Measurements from ENCODE around the gene PPFIA2.

Gene PPFIA2

DNA sequence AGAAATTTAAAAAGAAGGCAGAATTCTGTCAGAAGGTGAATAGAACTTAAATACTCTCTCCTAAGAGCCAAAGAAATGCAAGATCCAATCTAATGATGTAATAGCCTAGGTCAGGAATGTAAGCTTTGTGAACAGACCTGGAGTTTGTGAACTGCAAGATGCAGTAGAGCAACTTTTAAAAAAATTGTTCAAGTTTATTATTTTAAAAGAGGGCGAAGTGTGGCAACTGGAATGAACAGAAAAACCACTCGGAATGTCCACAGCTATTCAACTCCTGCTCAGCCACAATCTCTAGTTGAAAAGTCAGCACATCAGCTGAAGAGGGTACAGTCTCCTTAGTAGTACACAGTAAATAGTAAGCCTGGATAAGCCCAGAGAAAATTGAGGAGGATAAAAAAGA lies 228.8 kb downstream of the PPFIA2 start:
- TF ChIP-seq FOXP2 (optimal IDR thresholded peaks at IDR 0.05; ENCODE audit: borderline replicate concordance, extremely low read depth, extremely low read length, insufficient read depth): no peak
- TF ChIP-seq, protein P1, sequence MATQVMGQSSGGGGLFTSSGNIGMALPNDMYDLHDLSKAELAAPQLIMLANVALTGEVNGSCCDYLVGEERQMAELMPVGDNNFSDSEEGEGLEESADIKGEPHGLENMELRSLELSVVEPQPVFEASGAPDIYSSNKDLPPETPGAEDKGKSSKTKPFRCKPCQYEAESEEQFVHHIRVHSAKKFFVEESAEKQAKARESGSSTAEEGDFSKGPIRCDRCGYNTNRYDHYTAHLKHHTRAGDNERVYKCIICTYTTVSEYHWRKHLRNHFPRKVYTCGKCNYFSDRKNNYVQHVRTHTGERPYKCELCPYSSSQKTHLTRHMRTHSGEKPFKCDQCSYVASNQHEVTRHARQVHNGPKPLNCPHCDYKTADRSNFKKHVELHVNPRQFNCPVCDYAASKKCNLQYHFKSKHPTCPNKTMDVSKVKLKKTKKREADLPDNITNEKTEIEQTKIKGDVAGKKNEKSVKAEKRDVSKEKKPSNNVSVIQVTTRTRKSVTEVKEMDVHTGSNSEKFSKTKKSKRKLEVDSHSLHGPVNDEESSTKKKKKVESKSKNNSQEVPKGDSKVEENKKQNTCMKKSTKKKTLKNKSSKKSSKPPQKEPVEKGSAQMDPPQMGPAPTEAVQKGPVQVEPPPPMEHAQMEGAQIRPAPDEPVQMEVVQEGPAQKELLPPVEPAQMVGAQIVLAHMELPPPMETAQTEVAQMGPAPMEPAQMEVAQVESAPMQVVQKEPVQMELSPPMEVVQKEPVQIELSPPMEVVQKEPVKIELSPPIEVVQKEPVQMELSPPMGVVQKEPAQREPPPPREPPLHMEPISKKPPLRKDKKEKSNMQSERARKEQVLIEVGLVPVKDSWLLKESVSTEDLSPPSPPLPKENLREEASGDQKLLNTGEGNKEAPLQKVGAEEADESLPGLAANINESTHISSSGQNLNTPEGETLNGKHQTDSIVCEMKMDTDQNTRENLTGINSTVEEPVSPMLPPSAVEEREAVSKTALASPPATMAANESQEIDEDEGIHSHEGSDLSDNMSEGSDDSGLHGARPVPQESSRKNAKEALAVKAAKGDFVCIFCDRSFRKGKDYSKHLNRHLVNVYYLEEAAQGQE (IDR thresholded peaks at IDR 0.05; ENCODE audit: insufficient read depth in 1 of 2, low read depth in 2 of 2, low read length in 2 of 2): no peak
- no peak for TF ChIP-seq TAF1 (IDR thresholded peaks at IDR 0.05; ENCODE audit: borderline replicate concordance, insufficient read depth, low read length)
- TF ChIP-seq SIN3A (IDR thresholded peaks at IDR 0.05; ENCODE audit: borderline replicate concordance, insufficient read depth, low read length): no peak
- TF ChIP-seq POLR2AphosphoS5 (IDR thresholded peaks at IDR 0.05; ENCODE audit: low read depth, low read length): no peak

DNA sequence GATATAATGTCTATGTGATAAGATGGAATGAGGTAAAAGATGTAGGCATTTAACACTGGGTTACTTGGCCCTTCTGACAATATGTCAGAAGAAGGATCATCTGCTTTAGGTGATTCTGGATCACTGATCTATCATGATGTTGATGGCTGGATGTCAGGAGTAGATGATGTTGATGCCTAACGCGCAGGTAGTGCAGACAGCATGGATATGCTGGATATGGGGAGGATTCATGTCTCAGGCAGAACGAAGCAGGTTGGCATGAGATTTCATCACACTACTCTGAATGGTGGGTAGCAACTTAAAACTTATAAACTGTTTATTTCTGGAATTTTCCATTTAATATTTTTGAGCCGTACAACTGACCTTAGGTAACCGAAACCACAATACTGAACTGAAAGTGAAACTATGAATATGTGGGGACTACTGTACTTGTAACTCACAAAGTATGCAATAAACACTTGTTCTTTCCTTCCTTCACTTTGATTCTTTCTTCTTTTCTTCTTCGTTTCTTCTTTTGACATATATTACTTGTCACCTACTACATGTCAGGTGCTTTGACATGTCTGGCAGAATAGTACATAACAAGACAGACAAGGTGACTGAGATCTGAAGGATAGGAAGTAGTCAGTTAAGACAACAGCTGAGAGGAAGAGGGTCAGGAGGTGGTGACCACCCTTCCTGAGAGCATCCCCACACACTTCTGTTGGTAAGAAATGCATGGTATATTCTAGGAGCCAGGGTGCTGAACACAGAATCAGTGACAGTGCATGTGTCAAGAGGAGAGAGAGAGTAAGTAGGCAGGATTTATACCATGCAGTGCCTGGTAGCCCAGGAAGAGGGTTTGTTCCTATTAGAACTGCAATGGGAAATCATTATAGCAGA lies 238.8 kb downstream of the PPFIA2 start:
- TF ChIP-seq FOXP2 (optimal IDR thresholded peaks at IDR 0.05; ENCODE audit: borderline replicate concordance, extremely low read depth, extremely low read length, insufficient read depth) (no peak), TAF1 (IDR thresholded peaks at IDR 0.05; ENCODE audit: borderline replicate concordance, insufficient read depth, low read length) (no peak), SIN3A (IDR thresholded peaks at IDR 0.05; ENCODE audit: borderline replicate concordance, insufficient read depth, low read length) (no peak), POLR2AphosphoS5 (IDR thresholded peaks at IDR 0.05; ENCODE audit: low read depth, low read length) (no peak)
- TF ChIP-seq, protein P1 (IDR thresholded peaks at IDR 0.05; ENCODE audit: insufficient read depth in 1 of 2, low read depth in 2 of 2, low read length in 2 of 2): no peak

DNA sequence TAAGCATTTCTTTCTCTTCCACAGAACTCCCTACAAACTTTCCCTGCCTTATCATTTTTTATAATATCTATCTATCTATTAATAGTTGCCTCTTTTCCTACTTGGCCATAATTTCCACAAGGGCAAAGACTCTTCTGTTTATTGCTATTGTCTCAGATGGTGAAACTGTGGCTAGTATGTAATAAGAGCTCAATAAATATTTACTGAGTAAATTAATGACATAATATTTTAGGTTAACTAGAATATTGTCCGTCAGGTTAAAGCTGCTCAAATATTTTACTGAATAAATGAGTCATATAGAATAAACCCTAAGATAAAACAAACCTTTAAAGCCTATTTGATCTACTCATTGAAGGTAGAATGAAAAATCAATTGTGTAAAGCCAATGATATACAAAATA lies 240.5 kb downstream of the PPFIA2 start:
- TF ChIP-seq POLR2AphosphoS5 (IDR thresholded peaks at IDR 0.05; ENCODE audit: low read depth, low read length): no peak
- no peak for TF ChIP-seq SIN3A (IDR thresholded peaks at IDR 0.05; ENCODE audit: borderline replicate concordance, insufficient read depth, low read length)
- no peak for TF ChIP-seq FOXP2 (optimal IDR thresholded peaks at IDR 0.05; ENCODE audit: borderline replicate concordance, extremely low read depth, extremely low read length, insufficient read depth)
- TF ChIP-seq, protein P1 (IDR thresholded peaks at IDR 0.05; ENCODE audit: insufficient read depth in 1 of 2, low read depth in 2 of 2, low read length in 2 of 2): no peak
- no peak for TF ChIP-seq TAF1 (IDR thresholded peaks at IDR 0.05; ENCODE audit: borderline replicate concordance, insufficient read depth, low read length)

DNA sequence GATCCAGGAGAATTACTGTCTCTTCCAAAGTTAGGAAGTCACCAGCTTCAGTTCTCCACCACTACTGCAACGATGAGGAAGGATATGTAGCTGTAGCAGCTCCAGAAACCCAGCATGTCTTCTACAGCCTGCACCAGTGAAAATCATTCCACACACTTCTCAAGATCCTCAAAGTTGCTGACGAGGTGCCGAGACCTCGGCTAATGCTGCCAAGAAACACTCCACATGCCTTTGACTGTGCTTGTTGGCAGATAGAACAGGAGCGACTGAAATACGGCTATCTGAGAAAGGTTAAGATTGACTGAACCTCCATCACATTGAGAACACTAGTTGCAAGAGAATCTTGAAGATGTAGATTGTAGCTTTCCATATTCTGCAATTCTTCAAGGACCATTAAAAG lies 241.9 kb downstream of the PPFIA2 start:
- TF ChIP-seq FOXP2 (optimal IDR thresholded peaks at IDR 0.05; ENCODE audit: borderline replicate concordance, extremely low read depth, extremely low read length, insufficient read depth) (no peak), TAF1 (IDR thresholded peaks at IDR 0.05; ENCODE audit: borderline replicate concordance, insufficient read depth, low read length) (no peak), POLR2AphosphoS5 (IDR thresholded peaks at IDR 0.05; ENCODE audit: low read depth, low read length) (no peak), SIN3A (IDR thresholded peaks at IDR 0.05; ENCODE audit: borderline replicate concordance, insufficient read depth, low read length) (no peak)
- TF ChIP-seq, protein P1 (IDR thresholded peaks at IDR 0.05; ENCODE audit: insufficient read depth in 1 of 2, low read depth in 2 of 2, low read length in 2 of 2): no peak
